Ascending aorta (tissue), 2 donors: ENCODE results near the gene SCN5A. TPM values are rescaled to one million over a fixed set of nuclear protein-coding genes. Genes with fewer than 3 reads are reported as not detected.

Experiments
- DNase-seq, 2 donors: peaks; one replicate each; pipeline ENCODE4 v3.0.0-alpha.2; 2019; ENCODE audit warnings: low spot score in 2 of 2
- H3K27ac ChIP-seq, 2 donors: fragments of 200-600 bp; sonication (generic); one replicate each; pipeline ENCODE4 v1.5.1; 2016 to 2017; ENCODE audit warnings: mild to moderate bottlenecking in 1 of 2
- H3K27me3 ChIP-seq: fragments of 200-600 bp; sonication (generic); one replicate; pipeline ENCODE4 v1.5.1; 2017
- H3K36me3 ChIP-seq, 2 donors: fragments of 200-600 bp; sonication (generic); one replicate each; pipeline ENCODE4 v1.5.1; 2016
- H3K4me1 ChIP-seq, 2 donors: fragments of 200-600 bp; sonication (generic); one replicate each; pipeline ENCODE4 v1.5.1; 2016 to 2017; ENCODE audit warnings: mild to moderate bottlenecking in 1 of 2
- H3K4me3 ChIP-seq, 2 donors: fragments of 200-600 bp; sonication (generic); one replicate each; pipeline ENCODE4 v1.5.1; 2016 to 2017; ENCODE audit warnings: mild to moderate bottlenecking in 1 of 2
- H3K9me3 ChIP-seq, 2 donors: fragments of 200-600 bp; sonication (generic); one replicate each; pipeline ENCODE4 v1.5.1; 2016
- intact Hi-C: fragments of 100-400 bp; cut with DNase I; formaldehyde crosslinking; loops from one replicate; pipeline ENCODE4 v1.15.1; 2023
- total RNA-seq: library from RNA; depleted of rRNA; stranded (reverse); fragments of >200 nt; gene quantifications from one replicate; pipeline ENCODE4 v1.1.0, GENCODE V29; 2016
- TF ChIP-seq, protein P1 (sequence below), 3 experiments: fragments of 200-600 bp in 2 of 3; fragments of 450-650 bp in 1 of 3; sonication (generic) in 2 of 3; IDR thresholded peaks; one replicate each; pipeline ENCODE4 v1.5.1; 2016 to 2019; ENCODE audit warnings: antibody characterized with exemption in 3 of 3, mild to moderate bottlenecking in 1 of 3, moderate library complexity in 1 of 3

The SCN5A gene
- total RNA-seq, 1 donor from 2014 or later: 2.7 TPM

DNA sequence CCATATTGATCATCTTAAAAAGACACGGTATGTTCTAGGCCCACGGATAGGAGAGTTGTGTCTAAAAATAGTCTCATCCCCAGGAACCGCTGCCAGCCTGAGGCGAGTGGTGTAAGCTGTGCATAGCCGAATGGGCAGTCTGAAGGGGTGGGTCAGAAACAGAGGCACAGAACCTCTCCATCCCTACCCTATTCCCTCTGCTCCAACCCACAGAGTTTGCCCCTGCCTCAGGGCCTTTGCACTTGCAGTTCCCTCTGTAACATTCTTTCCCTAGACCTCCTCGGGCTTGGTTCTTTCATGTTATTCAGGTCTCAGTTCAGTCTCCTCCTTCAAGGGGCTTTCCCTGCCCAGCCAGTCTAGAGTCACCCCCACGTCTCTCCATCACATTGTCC, 4.8 kb downstream of the SCN5A start:
- Histone ChIP-seq H3K4me3 (no peak overlapping the region), H3K27me3 (no peaks in the 10 kb centered on the region), H3K36me3 (no peaks in the 10 kb centered on the region), H3K9me3 (no peaks in the 10 kb centered on the region), H3K27ac (no peak overlapping the region), H3K4me1 (peaks cover 0 to 6% of the 10 kb centered on the region in 2 donors)
- intact Hi-C loops: no loop called here
- DNase-seq: peak in 1 of 2 donors; percentile 31
- TF ChIP-seq, protein P1, sequence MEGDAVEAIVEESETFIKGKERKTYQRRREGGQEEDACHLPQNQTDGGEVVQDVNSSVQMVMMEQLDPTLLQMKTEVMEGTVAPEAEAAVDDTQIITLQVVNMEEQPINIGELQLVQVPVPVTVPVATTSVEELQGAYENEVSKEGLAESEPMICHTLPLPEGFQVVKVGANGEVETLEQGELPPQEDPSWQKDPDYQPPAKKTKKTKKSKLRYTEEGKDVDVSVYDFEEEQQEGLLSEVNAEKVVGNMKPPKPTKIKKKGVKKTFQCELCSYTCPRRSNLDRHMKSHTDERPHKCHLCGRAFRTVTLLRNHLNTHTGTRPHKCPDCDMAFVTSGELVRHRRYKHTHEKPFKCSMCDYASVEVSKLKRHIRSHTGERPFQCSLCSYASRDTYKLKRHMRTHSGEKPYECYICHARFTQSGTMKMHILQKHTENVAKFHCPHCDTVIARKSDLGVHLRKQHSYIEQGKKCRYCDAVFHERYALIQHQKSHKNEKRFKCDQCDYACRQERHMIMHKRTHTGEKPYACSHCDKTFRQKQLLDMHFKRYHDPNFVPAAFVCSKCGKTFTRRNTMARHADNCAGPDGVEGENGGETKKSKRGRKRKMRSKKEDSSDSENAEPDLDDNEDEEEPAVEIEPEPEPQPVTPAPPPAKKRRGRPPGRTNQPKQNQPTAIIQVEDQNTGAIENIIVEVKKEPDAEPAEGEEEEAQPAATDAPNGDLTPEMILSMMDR (IDR thresholded peaks at IDR 0.05): no peak

DNA sequence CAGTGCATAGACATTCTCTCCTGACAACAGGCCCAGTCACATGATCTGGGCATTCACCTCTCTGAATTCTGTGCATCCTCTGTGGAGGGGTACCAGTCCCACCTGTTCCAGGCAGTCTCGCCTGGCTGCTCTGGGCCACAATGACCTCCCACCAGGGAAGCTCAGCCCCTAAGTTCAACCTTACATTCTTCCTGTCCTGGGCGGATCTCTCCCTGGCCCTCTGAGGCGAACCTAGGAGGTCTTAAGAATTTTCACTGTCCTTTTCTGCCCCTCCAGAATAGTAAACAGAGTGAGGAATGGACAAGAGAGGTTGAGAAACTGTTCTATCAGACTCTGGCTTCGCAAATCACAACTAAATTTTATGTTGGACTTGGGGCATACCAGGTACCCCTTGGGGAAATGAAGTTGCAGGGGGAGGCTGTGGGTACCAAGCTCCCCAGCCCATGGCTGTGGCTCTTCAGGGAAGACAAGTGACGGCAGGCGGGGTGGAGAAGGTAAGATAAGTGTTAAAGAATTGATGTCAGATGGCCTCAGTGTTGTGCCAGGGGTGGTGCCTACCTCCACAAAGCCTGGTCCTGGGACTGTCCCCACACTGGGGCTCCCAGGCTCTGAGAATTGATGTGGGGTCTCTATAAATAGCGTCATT, 5.3 kb downstream of the SCN5A start:
- H3K4me1 ChIP-seq: peaks cover 0 to 5% of the 10 kb centered on the region in 2 donors
- H3K4me3 ChIP-seq: no peak overlapping the region
- TF ChIP-seq, protein P1 (IDR thresholded peaks at IDR 0.05): no peak
- intact Hi-C loops: no loop called here
- no peaks in the 10 kb centered on the region for H3K9me3 ChIP-seq
- no peaks in the 10 kb centered on the region for H3K27me3 ChIP-seq
- H3K27ac ChIP-seq: no peak overlapping the region
- H3K36me3 ChIP-seq: no peaks in the 10 kb centered on the region
- DNase-seq: no peak

DNA sequence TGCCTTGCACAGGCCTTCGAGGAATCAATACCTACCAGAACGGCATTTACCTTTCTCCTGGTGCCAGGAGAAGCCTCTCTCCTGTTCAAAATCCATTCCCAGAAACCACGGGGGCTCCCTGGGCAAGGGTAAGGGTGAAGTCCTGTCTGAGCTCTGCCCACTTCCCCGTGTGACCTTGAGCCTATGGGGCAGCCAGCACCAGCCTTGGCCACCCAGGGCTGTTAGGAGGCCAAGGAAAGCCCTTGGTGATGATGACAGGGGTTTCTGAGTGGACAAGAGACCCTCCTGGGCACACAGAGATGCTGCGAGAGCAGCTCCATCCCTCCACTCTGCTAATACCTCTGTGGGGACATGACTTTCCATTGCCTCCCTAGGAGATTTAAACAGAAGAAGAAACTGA, 5.9 kb downstream of the SCN5A start:
- intact Hi-C loops: no loop called here
- no peaks in the 10 kb centered on the region for H3K9me3 ChIP-seq
- no peaks in the 10 kb centered on the region for H3K27me3 ChIP-seq
- H3K36me3 ChIP-seq: no peaks in the 10 kb centered on the region
- H3K4me1 ChIP-seq: no peaks in the 10 kb centered on the region
- DNase-seq: no peak
- no peak overlapping the region for H3K27ac ChIP-seq
- H3K4me3 ChIP-seq: no peak overlapping the region
- TF ChIP-seq, protein P1 (IDR thresholded peaks at IDR 0.05): no peak

DNA sequence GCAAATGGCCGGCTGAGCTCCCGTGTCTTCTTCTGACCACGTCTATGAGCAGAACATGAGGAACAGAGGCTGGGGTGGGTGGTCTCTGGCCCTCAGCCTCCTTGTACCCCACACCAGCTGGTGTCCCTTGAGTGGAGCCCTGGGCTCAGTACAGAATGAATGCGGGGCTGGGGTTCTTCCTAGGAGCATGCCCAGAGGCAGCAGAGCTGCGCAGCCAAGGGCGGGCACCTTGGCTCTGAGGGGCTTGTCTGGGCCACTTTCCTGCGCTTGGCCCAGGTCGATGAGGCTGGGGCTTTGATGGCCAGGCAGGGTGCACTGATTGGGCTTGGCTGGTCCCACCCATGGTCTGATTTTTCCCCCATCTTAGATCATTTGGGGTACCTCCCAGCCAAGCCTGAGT, 6.4 kb downstream of the SCN5A start:
- DNase-seq: peak in 1 of 2 donors; percentile 31
- TF ChIP-seq, protein P1 (IDR thresholded peaks at IDR 0.05): no peak
- intact Hi-C loops: no loop called here

DNA sequence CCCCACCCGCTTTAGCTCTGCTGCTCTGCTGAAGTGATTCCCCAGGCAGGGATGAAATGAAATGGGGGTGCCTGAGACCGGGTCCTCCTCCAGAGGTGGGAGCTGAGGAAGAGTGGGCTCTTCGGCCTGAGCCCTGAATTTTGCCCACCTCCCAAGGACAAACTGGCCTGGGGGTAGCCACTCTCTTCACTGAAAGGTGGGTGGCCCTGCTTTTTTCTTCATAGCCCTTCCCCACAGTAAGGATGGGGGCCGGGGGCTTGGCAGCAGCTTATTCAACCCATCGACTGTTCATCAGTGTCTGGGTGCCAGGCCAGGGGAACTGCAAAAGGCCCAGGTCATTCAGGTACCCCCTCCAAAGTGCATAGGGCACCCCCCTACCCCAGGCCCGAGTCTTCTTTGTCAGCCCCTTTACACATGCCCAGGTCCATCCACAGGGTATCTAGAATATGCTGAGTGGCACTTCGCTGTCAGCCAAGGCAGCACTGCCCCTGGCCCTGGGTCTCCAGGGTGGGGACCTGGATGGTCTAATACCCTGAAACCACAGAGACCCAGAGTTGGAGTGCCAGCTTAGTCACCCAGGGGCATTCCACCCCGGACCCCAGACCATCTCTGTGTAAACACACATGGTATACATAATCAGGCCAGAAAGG, 7.9 kb downstream of the SCN5A start:
- Histone ChIP-seq H3K27ac (no peak overlapping the region), H3K36me3 (no peaks in the 10 kb centered on the region), H3K9me3 (no peaks in the 10 kb centered on the region), H3K4me1 (no peaks in the 10 kb centered on the region), H3K4me3 (no peak overlapping the region), H3K27me3 (no peaks in the 10 kb centered on the region)
- TF ChIP-seq, protein P1 (IDR thresholded peaks at IDR 0.05): no peak
- peak in 1 of 2 donors; percentile 45 for DNase-seq
- intact Hi-C loops: no loop called here

More for the DNA sequence above, 6.4 kb downstream of the SCN5A start:
- H3K9me3 ChIP-seq: no peaks in the 10 kb centered on the region
- no peaks in the 10 kb centered on the region for H3K27me3 ChIP-seq
- H3K4me1 ChIP-seq: no peaks in the 10 kb centered on the region
- no peak overlapping the region for H3K4me3 ChIP-seq
- H3K36me3 ChIP-seq: no peaks in the 10 kb centered on the region
- H3K27ac ChIP-seq: no peak overlapping the region
